Right lobe of liver (tissue), 6 donors: Measurements from ENCODE around the gene SLC39A3. TPM values are rescaled to one million over a fixed set of nuclear protein-coding genes. Genes with fewer than 3 reads are reported as not detected.

Experiments used
- ATAC-seq, 4 donors: fragments of 200-7000 bp; cut with Tn5 transposase; one replicate each; pipeline ENCODE4 v1.9.1; 2020; ENCODE audit warnings: mild to moderate bottlenecking in 4 of 4, moderate library complexity in 4 of 4
- DNase-seq, 3 donors: peaks; one replicate each; pipeline ENCODE4 v3.0.0-alpha.2; 2020
- H3K27ac ChIP-seq, 3 donors: fragments of 200-600 bp; one replicate each; pipeline ENCODE4 v1.8.0; 2022
- H3K27me3 ChIP-seq, 2 donors: fragments of 200-600 bp; one replicate each; pipeline ENCODE4 v1.8.0; 2022
- H3K36me3 ChIP-seq, 4 donors: fragments of 200-600 bp; sonication (generic) in 1 of 4; one replicate each; pipeline versions ENCODE4 v1.5.1 to v1.8.0; 2017 to 2022; ENCODE audit warnings: control low read depth in 1 of 4
- H3K4me1 ChIP-seq, 4 donors: fragments of 200-600 bp; sonication (generic) in 1 of 4; one replicate each; pipeline versions ENCODE4 v1.5.1 to v1.8.0; 2017 to 2022; ENCODE audit warnings: control low read depth in 1 of 4
- H3K4me3 ChIP-seq, 3 donors: fragments of 200-600 bp; one replicate each; pipeline ENCODE4 v1.8.0; 2022
- H3K9me3 ChIP-seq, 4 donors: fragments of 200-600 bp; sonication (generic) in 1 of 4; one replicate each; pipeline versions ENCODE4 v1.5.1 to v1.8.0; 2017 to 2022; ENCODE audit warnings: control low read depth in 1 of 4
- CTCF ChIP-seq, 4 donors: fragments of 200-600 bp in 3 of 4; fragments of 450-650 bp in 1 of 4; IDR thresholded peaks; one replicate each; pipeline versions ENCODE4 v1.5.1 to v1.8.0; 2016 to 2022; ENCODE audit warnings: antibody characterized with exemption in 4 of 4, mild to moderate bottlenecking in 2 of 4
- POLR2A ChIP-seq: fragments of 450-650 bp; IDR thresholded peaks from one replicate; pipeline ENCODE4 v1.6.1; 2017; ENCODE audit warnings: antibody characterized with exemption, mild to moderate bottlenecking
- WGBS: methylation state at CpG from one replicate; pipeline ENCODE4 v1.1.6; 2018; ENCODE audit warnings: low coverage, low lambda C conversion rate; ENCODE audit not compliant: insufficient coverage; ENCODE audit errors: missing lambda C conversion rate; 5-methylcytosine and 5-hydroxymethylcytosine counted together
- intact Hi-C, 2 donors: fragments of 100-400 bp; cut with DNase I; formaldehyde crosslinking; loops; one replicate each; pipeline versions ENCODE4 v1.11.2 to v1.14.1; 2022
- total RNA-seq, 6 experiments: library from RNA; depleted of rRNA in 2 of 6; stranded (reverse); fragments of >200 nt in 2 of 6; fragmentation: NEBNext Ultra II Directional in 3 of 6; extraction: Animal tissue kit (Norgen Biotek cat#: 25700) in 3 of 6; gene quantifications; one replicate each; pipeline versions ENCODE4 v1.1.0 to v1.2.4, GENCODE V29; 2016 to 2023
- donor health status: DM: no; HTN: yes; CAD: no.
- donor health status: DM: no; HTN: no; CAD: no.
- donor health status: DM: no; HTN: no; CAD: no.
- donor health status: DM: no; HTN: yes; CAD: no.
- donor health status: DM: no; HTN: yes; CAD: no.

The SLC39A3 gene
- total RNA-seq, 6 experiments from 2014 or later = 13.5 to 29.5 (median 19.6) TPM

GRCh38 chr19:2779121-2779740 is 39.4 kb upstream of the SLC39A3 start:
- peaks cover 0 to 34% (median 10%) of the 10 kb centered on the region in 4 donors for H3K4me1 ChIP-seq
- H3K27me3 ChIP-seq = no peaks in the 10 kb centered on the region
- H3K4me3 ChIP-seq = no peak overlapping the region
- no peaks in the 10 kb centered on the region for H3K36me3 ChIP-seq
- no peaks in the 10 kb centered on the region for H3K9me3 ChIP-seq
- intact Hi-C loops = no loop called here
- 82% methylated on average over 8 of the region's 14 CpGs for WGBS
- no peak overlapping the region for H3K27ac ChIP-seq
- DNase-seq = no peak
- ATAC-seq = no peak
- TF ChIP-seq POLR2A = no peak
- no peak for TF ChIP-seq CTCF (IDR thresholded peaks at IDR 0.05)

- H3K9me3 ChIP-seq = no peaks in the 10 kb centered on the region
- TF ChIP-seq CTCF (IDR thresholded peaks at IDR 0.05) = no peak
- TF ChIP-seq POLR2A = no peak
- no peaks in the 10 kb centered on the region for H3K27me3 ChIP-seq
- H3K27ac ChIP-seq = no peak overlapping the region
- H3K4me3 ChIP-seq = no peak overlapping the region
- ATAC-seq = no peak
- intact Hi-C loops = no loop called here
- H3K36me3 ChIP-seq = no peaks in the 10 kb centered on the region
- no peak for DNase-seq
- 82% methylated on average over 11 of the region's 19 CpGs for WGBS
- H3K4me1 ChIP-seq = peaks cover 0 to 29% (median 8%) of the 10 kb centered on the region in 4 donors
Observed at GRCh38 chr19:2777952-2778683, 38.3 kb upstream of the SLC39A3 start.

GRCh38 chr19:2775556-2776430 is 36.0 kb upstream of the SLC39A3 start:
- H3K4me1 ChIP-seq = peaks cover 0 to 16% (median 8%) of the 10 kb centered on the region in 4 donors
- 26% methylated on average over 19 of the region's 29 CpGs for WGBS

More at GRCh38 chr19:2775556-2776430, 36.0 kb upstream of the SLC39A3 start:
- Histone ChIP-seq H3K36me3 (no peaks in the 10 kb centered on the region), H3K4me3 (peak overlapping the region; percentile 20 to 36 (median 33)), H3K9me3 (no peaks in the 10 kb centered on the region), H3K27me3 (no peaks in the 10 kb centered on the region), H3K27ac (peak overlapping the region; percentile 85 to 95 (median 94))
- intact Hi-C loops = no loop called here
- DNase-seq (peak; percentile 92 to 94 (median 93)), ATAC-seq (peak; percentile 90 to 96 (median 90))
- TF ChIP-seq POLR2A = peak; percentile 4
- no peak for TF ChIP-seq CTCF (IDR thresholded peaks at IDR 0.05)
